HCT116 (cell line): ENCODE results near the gene RPTOR. TPM values are rescaled to one million over a fixed set of nuclear protein-coding genes. Genes with fewer than 3 reads are reported as not detected.

Experiments
- ATAC-seq: fragments of 200-7000 bp; cut with Tn5 transposase; 2 replicates; pipeline ENCODE4 v1.9.1; 2020; ENCODE audit warnings: mild to moderate bottlenecking, moderate library complexity
- BruUV-seq: library from RNA; stranded (reverse); fragments of 400-500 nt; replicated peaks from 2 replicates; lab custom pipeline; 2021; lab: Mats Ljungman, UMichigan
- CTCF ChIA-PET: fragments of 300-600 bp; sonication (Branson Sonifier 250); formaldehyde crosslinking; loops from one replicate; lab custom pipeline; 2021; ENCODE audit warnings: antibody characterized with exemption; lab: Charles Lee
- POLR2A ChIA-PET: fragments of 300-600, 350-600 bp; sonication (Branson Sonifier 250); formaldehyde crosslinking; loops from one replicate; lab custom pipeline; 2021; ENCODE audit warnings: antibody characterized with exemption; lab: Charles Lee
- RAD21 ChIA-PET, 2 experiments: fragments of 300-600 bp; sonication (Branson Sonifier 250); formaldehyde crosslinking; loops; one replicate each; lab custom pipeline; 2023; ENCODE audit warnings: low total read pairs in 2 of 2; ENCODE audit not compliant: uncharacterized antibody in 2 of 2, unreplicated experiment in 2 of 2, low non-redundant PET in 1 of 2; lab: Charles Lee
- DNase-seq: peaks from one replicate; pipeline ENCODE4 v3.0.0-alpha.2; 2010; ENCODE audit warnings: low read depth, low spot score
- H2AFZ ChIP-seq: fragments of 200-600 bp; shearing (Covaris generic), sonication (generic); 2 replicates; pipeline ENCODE4 v1.6.1; 2017; ENCODE audit warnings: low read depth, mixed run types, mixed read lengths, antibody characterized with exemption, low read length; ENCODE audit not compliant: poor library complexity, severe bottlenecking
- H3K27ac ChIP-seq: 2 replicates; pipeline ENCODE4 v1.5.1; 2012; ENCODE audit warnings: low read depth, low read length
- H3K27me3 ChIP-seq: fragments of 200-600 bp; sonication (generic); 2 replicates; pipeline ENCODE4 v1.6.1; 2016; ENCODE audit warnings: mixed run types, low read length, mixed read lengths; ENCODE audit not compliant: insufficient read depth
- H3K36me3 ChIP-seq, 2 experiments: fragments of 200-500 bp in 1 of 2; fragments of 200-600 bp in 1 of 2; sonication (Bioruptor generic) in 1 of 2; sonication (generic) in 1 of 2; 2 replicates each; pipeline versions ENCODE4 v1.5.1 to v1.6.1; 2014 to 2016; ENCODE audit warnings: low read length in 2 of 2, inconsistent platforms in 1 of 2, mixed read lengths in 1 of 2, mixed run types in 1 of 2; ENCODE audit not compliant: insufficient read depth in 2 of 2, control insufficient read depth in 1 of 2
- H3K4me1 ChIP-seq, 2 experiments: fragments of 200-600 bp in 1 of 2; sonication (generic) in 1 of 2; 2 replicates each; pipeline versions ENCODE4 v1.5.1 to v1.6.1; 2012 to 2017; ENCODE audit warnings: low read length in 2 of 2, inconsistent platforms in 1 of 2, mild to moderate bottlenecking in 1 of 2, mixed read lengths in 1 of 2, mixed run types in 1 of 2, moderate library complexity in 1 of 2; ENCODE audit not compliant: insufficient read depth in 2 of 2, control insufficient read depth in 1 of 2
- H3K4me2 ChIP-seq: fragments of 200-600 bp; sonication (generic); 2 replicates; pipeline ENCODE4 v1.6.1; 2017; ENCODE audit warnings: mixed run types, low read length, mixed read lengths
- H3K4me3 ChIP-seq, 2 experiments: fragments of 200-600 bp in 1 of 2; sonication (generic) in 1 of 2; replicated peaks in 1 of 2; 2 replicates each; pipeline ENCODE4 v1.5.1; 2011 to 2016; ENCODE audit warnings: low read length in 2 of 2, control low read depth in 1 of 2, low read depth in 1 of 2, mild to moderate bottlenecking in 1 of 2, mixed read lengths in 1 of 2, mixed run types in 1 of 2
- H3K79me2 ChIP-seq: fragments of 200-600 bp; sonication (generic); 2 replicates; pipeline ENCODE4 v1.6.1; 2017; ENCODE audit warnings: mild to moderate bottlenecking, mixed run types, low read length, moderate library complexity, mixed read lengths; ENCODE audit not compliant: insufficient read depth
- H3K9ac ChIP-seq: fragments of 200-600 bp; sonication (generic); 2 replicates; pipeline ENCODE4 v1.6.1; 2016; ENCODE audit warnings: low read length, mixed read lengths
- H3K9me2 ChIP-seq: fragments of 200-600 bp; sonication (generic), shearing (Covaris generic); 2 replicates; pipeline ENCODE4 v1.6.1; 2017; ENCODE audit warnings: mixed run types, mild to moderate bottlenecking, moderate library complexity; ENCODE audit not compliant: insufficient read depth
- H3K9me3 ChIP-seq, 2 experiments: fragments of 200-500 bp in 1 of 2; fragments of 200-600 bp in 1 of 2; sonication (Bioruptor generic) in 1 of 2; sonication (generic) in 1 of 2; 2 replicates each; pipeline ENCODE4 v1.6.1; 2014 to 2017; ENCODE audit warnings: low read length in 2 of 2, mixed read lengths in 2 of 2, inconsistent platforms in 1 of 2, low read depth in 1 of 2, mild to moderate bottlenecking in 1 of 2, mixed run types in 1 of 2, moderate library complexity in 1 of 2; ENCODE audit not compliant: control insufficient read depth in 1 of 2, insufficient read depth in 1 of 2
- H4K20me1 ChIP-seq: fragments of 200-600 bp; sonication (generic), shearing (Covaris generic); 2 replicates; pipeline ENCODE4 v1.6.1; 2017; ENCODE audit warnings: mixed run types, mild to moderate bottlenecking, moderate library complexity; ENCODE audit not compliant: insufficient read depth
- ATF3 ChIP-seq: IDR thresholded peaks from 2 replicates; pipeline ENCODE4 v1.6.1; 2012
- CEBPB ChIP-seq: IDR thresholded peaks from 2 replicates; pipeline ENCODE4 v1.6.1; 2012; ENCODE audit warnings: low read depth
- EGR1 ChIP-seq: IDR thresholded peaks from 2 replicates; pipeline ENCODE4 v1.6.1; 2012; ENCODE audit warnings: low read depth
- EZH2phosphoT487 ChIP-seq: fragments of 200-600 bp; IDR thresholded peaks from 2 replicates; pipeline ENCODE4 v1.6.1; 2018; ENCODE audit warnings: antibody characterized with exemption, borderline replicate concordance
- FOSL1 ChIP-seq: IDR thresholded peaks from 2 replicates; pipeline ENCODE4 v1.6.1; 2012; ENCODE audit warnings: low read depth
- POLR2A ChIP-seq: IDR thresholded peaks from 2 replicates; pipeline ENCODE4 v1.7.0; 2011; ENCODE audit warnings: borderline replicate concordance; ENCODE audit not compliant: insufficient read depth, insufficient read length; ENCODE audit errors: extremely low read depth
- POLR2AphosphoS5 ChIP-seq: IDR thresholded peaks from 2 replicates; pipeline ENCODE4 v1.6.1; 2011; ENCODE audit warnings: mild to moderate bottlenecking, low read depth, low read length, moderate library complexity
- RAD21 ChIP-seq: IDR thresholded peaks from 2 replicates; pipeline ENCODE4 v1.6.1; 2012; ENCODE audit warnings: low read depth, mild to moderate bottlenecking
- REST ChIP-seq: IDR thresholded peaks from 2 replicates; pipeline ENCODE4 v1.6.1; 2012; ENCODE audit warnings: low read depth
- SIN3A ChIP-seq: IDR thresholded peaks from 2 replicates; pipeline ENCODE4 v1.6.1; 2012; ENCODE audit warnings: low read depth
- SP1 ChIP-seq: IDR thresholded peaks from 2 replicates; pipeline ENCODE4 v1.6.1; 2012; ENCODE audit warnings: low read depth
- TCF7L2 ChIP-seq: IDR thresholded peaks from 2 replicates; pipeline ENCODE4 v1.7.0; 2011; ENCODE audit warnings: borderline replicate concordance, inconsistent platforms; ENCODE audit not compliant: insufficient read depth, insufficient read length; ENCODE audit errors: extremely low read depth
- ZFX ChIP-seq: fragments of 450-650 bp; IDR thresholded peaks from 2 replicates; pipeline ENCODE4 v1.6.1; 2017
- ZNF274 ChIP-seq: fragments of 200-500 bp; sonication (Bioruptor generic); IDR thresholded peaks from 2 replicates; pipeline ENCODE4 v1.6.1; 2014; ENCODE audit warnings: mild to moderate bottlenecking, low read depth, low read length, inconsistent platforms
- intact Hi-C: fragments of 100-400 bp; cut with micrococcal nuclease; formaldehyde crosslinking; loops from 2 replicates; pipeline ENCODE4 v1.10.0; 2022
- total RNA-seq: library from RNA; stranded (reverse); gene quantifications from one replicate; pipeline ENCODE4 v1.2.1, GENCODE V29; 2021; ENCODE audit not compliant: unreplicated experiment

RPTOR gene
- total RNA-seq, 1 experiment from 2014 or later, result 69.5 TPM

- peaks cover 3 to 5% of the 10 kb centered on the region in 2 experiments; a peak in 2 of 4 replicates for H3K36me3 ChIP-seq
These were observed 361.1 kb downstream of the RPTOR start for GRCh38 chr17:80905586-80906230.

GRCh38 chr17:80906364-80907259, 362.0 kb downstream of the RPTOR start:
- DNase-seq (no peak), ATAC-seq (no peak; the same call in 1 of the 2 replicates)
- H3K9me2 ChIP-seq, result no peaks in the 10 kb centered on the region
- no peaks in the 10 kb centered on the region for H3K4me1 ChIP-seq
- H3K4me2 ChIP-seq, result no peak overlapping the region
- intact Hi-C loops, result no loop called here
- peaks cover 3 to 5% of the 10 kb centered on the region in 2 experiments; a peak in 2 of 4 replicates for H3K36me3 ChIP-seq
- no peak overlapping the region for H3K27ac ChIP-seq
- H3K79me2 ChIP-seq, result no peaks in the 10 kb centered on the region
- H3K27me3 ChIP-seq, result no peaks in the 10 kb centered on the region
- no peaks in the 10 kb centered on the region for H4K20me1 ChIP-seq
- no peak for TF ChIP-seq REST
- no peak for TF ChIP-seq CEBPB
- no peak for TF ChIP-seq ZNF274
- TF ChIP-seq POLR2A, result no peak
- TF ChIP-seq TCF7L2, result no peak
- no peak for TF ChIP-seq SIN3A
- TF ChIP-seq ATF3, result no peak
- TF ChIP-seq FOSL1, result no peak
- CTCF ChIA-PET, result no interaction called here
- RAD21 ChIA-PET, result no interaction called here
- no TSS peak for BruUV-seq
- POLR2A ChIA-PET, result no interaction called here
- H3K9ac ChIP-seq, result no peak overlapping the region
- no peaks in the 10 kb centered on the region for H3K9me3 ChIP-seq
- H2AFZ ChIP-seq, result no peak overlapping the region
- no peak overlapping the region for H3K4me3 ChIP-seq

More at GRCh38 chr17:80905586-80906230, 361.1 kb downstream of the RPTOR start:
- no peak overlapping the region for H2AFZ ChIP-seq
- intact Hi-C loops, result no loop called here
- no peak overlapping the region for H3K4me2 ChIP-seq
- no peaks in the 10 kb centered on the region for H3K9me2 ChIP-seq
- ChIA-PET CTCF (interaction anchor here (0.7 kb wide), 1 partner anchor 366 kb away, joined by 3 read pairs; no protein-coding TSS in a partner anchor), POLR2A (no interaction called here), RAD21 (no interaction called here)
- no peaks in the 10 kb centered on the region for H3K4me1 ChIP-seq
- no peak overlapping the region for H3K9ac ChIP-seq
- DNase-seq (no peak), ATAC-seq (no peak)
- H3K79me2 ChIP-seq, result no peaks in the 10 kb centered on the region
- no TSS peak for BruUV-seq
- no peaks in the 10 kb centered on the region for H3K9me3 ChIP-seq
- no peak overlapping the region for H3K27ac ChIP-seq
- H3K27me3 ChIP-seq, result no peaks in the 10 kb centered on the region
- no peak overlapping the region for H3K4me3 ChIP-seq
- no peaks in the 10 kb centered on the region for H4K20me1 ChIP-seq
- TF ChIP-seq RAD21, result no peak
- no peak for TF ChIP-seq POLR2AphosphoS5
- no peak for TF ChIP-seq EZH2phosphoT487
- TF ChIP-seq ZFX, result no peak
- TF ChIP-seq TCF7L2, result no peak
- no peak for TF ChIP-seq SP1
- no peak for TF ChIP-seq EGR1
